ENCODE measurements around the gene COL15A1.

COL15A1 gene

DNA sequence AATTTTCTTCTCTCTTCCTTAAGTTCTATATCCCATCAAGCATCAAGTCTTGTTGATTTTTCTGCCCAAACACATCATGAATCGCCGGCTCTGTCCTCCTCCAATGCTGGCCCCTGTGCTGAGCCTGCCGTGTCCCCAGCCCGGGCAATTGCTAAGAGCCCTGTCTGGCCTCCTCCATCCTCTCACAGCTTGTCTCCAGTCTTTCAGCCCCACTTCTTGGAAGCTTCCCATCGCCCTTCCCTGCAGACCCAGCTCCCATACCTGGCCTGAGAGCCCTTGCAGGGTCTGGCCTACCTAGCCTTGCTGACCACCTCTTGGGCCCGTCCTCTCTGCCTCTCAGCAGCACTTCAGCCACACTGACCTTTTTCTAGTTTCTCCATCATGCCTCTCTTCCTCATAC, 61.9 kb downstream of the COL15A1 start:
- Histone ChIP-seq H3K4me2 (ENCODE audit: low read length) (no peak overlapping the region), H3K27ac (ENCODE audit: low read depth, low read length) (no peak overlapping the region), H3K9me2 (replicated peaks; ENCODE audit: control insufficient read depth, low read length) (no peaks in the 10 kb centered on the region), H3K36me3 (ENCODE audit: control insufficient read depth, low read length) (no peaks in the 10 kb centered on the region), H4K20me1 (ENCODE audit: control insufficient read depth, insufficient read depth, low read depth, low read length) (no peaks in the 10 kb centered on the region), H3K27me3 (ENCODE audit: control insufficient read depth, low read length) (no peaks in the 10 kb centered on the region), H3F3A (ENCODE audit: control insufficient read depth, insufficient read depth) (no peaks in the 10 kb centered on the region), H3K9me3 (ENCODE audit: control insufficient read depth, insufficient read depth, low read length) (peaks cover 6% of the 10 kb centered on the region; the same call in 1 of the 2 replicates), H3K4me1 (ENCODE audit: control insufficient read depth, low read length) (0 out of 2 replicates have a peak, but pooled peaks cover 1% of the 10 kb centered on the region), H3K79me2 (ENCODE audit: control insufficient read depth, low read length) (no peaks in the 10 kb centered on the region), H3K4me3 (ENCODE audit: low read length) (no peak overlapping the region)
- TF ChIP-seq, protein P1, sequence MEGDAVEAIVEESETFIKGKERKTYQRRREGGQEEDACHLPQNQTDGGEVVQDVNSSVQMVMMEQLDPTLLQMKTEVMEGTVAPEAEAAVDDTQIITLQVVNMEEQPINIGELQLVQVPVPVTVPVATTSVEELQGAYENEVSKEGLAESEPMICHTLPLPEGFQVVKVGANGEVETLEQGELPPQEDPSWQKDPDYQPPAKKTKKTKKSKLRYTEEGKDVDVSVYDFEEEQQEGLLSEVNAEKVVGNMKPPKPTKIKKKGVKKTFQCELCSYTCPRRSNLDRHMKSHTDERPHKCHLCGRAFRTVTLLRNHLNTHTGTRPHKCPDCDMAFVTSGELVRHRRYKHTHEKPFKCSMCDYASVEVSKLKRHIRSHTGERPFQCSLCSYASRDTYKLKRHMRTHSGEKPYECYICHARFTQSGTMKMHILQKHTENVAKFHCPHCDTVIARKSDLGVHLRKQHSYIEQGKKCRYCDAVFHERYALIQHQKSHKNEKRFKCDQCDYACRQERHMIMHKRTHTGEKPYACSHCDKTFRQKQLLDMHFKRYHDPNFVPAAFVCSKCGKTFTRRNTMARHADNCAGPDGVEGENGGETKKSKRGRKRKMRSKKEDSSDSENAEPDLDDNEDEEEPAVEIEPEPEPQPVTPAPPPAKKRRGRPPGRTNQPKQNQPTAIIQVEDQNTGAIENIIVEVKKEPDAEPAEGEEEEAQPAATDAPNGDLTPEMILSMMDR (IDR thresholded peaks at IDR 0.05; ENCODE audit: low read depth, low read length, poor library complexity, severe bottlenecking), result no peak
- TF ChIP-seq EZH2phosphoT487 (IDR thresholded peaks at IDR 0.05; ENCODE audit: borderline replicate concordance, low read length), result no peak

DNA sequence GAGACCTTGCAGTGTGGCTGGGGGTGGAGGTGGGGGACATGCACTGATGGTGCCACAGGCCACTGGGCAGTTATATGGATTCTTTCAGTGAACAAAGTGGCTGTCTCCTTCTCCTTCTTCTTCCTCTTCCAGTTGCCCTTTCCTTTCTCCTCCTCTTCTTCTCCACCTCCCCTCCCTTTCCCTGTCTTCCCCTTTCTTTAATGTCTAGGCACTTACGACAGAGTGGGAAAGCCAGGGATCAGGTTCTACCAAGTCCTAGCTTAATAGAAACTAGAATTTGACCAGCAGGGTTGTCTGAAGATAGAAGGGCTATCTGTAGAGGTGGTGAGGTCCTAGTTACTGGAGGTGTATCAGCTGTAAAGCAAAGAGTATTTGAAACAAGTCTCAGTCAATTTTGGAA, 62.8 kb downstream of the COL15A1 start:
- peaks cover 6% of the 10 kb centered on the region; the same call in 1 of the 2 replicates for H3K9me3 ChIP-seq (ENCODE audit: control insufficient read depth, insufficient read depth, low read length)
- H3F3A ChIP-seq (ENCODE audit: control insufficient read depth, insufficient read depth), result no peaks in the 10 kb centered on the region
- no peaks in the 10 kb centered on the region for H3K27me3 ChIP-seq (ENCODE audit: control insufficient read depth, low read length)
- no peak overlapping the region for H3K27ac ChIP-seq (ENCODE audit: low read depth, low read length)
- no peak overlapping the region for H3K4me2 ChIP-seq (ENCODE audit: low read length)
- no peaks in the 10 kb centered on the region for H3K79me2 ChIP-seq (ENCODE audit: control insufficient read depth, low read length)
- no peaks in the 10 kb centered on the region for H3K36me3 ChIP-seq (ENCODE audit: control insufficient read depth, low read length)
- H3K9me2 ChIP-seq (replicated peaks; ENCODE audit: control insufficient read depth, low read length), result no peaks in the 10 kb centered on the region
- no peaks in the 10 kb centered on the region for H3K4me1 ChIP-seq (ENCODE audit: control insufficient read depth, low read length)
- no peak for TF ChIP-seq EZH2phosphoT487 (IDR thresholded peaks at IDR 0.05; ENCODE audit: borderline replicate concordance, low read length)
- TF ChIP-seq, protein P1 (IDR thresholded peaks at IDR 0.05; ENCODE audit: low read depth, low read length, poor library complexity, severe bottlenecking), result no peak
- no peaks in the 10 kb centered on the region for H4K20me1 ChIP-seq (ENCODE audit: control insufficient read depth, insufficient read depth, low read depth, low read length)
- no peak overlapping the region for H3K4me3 ChIP-seq (ENCODE audit: low read length)

DNA sequence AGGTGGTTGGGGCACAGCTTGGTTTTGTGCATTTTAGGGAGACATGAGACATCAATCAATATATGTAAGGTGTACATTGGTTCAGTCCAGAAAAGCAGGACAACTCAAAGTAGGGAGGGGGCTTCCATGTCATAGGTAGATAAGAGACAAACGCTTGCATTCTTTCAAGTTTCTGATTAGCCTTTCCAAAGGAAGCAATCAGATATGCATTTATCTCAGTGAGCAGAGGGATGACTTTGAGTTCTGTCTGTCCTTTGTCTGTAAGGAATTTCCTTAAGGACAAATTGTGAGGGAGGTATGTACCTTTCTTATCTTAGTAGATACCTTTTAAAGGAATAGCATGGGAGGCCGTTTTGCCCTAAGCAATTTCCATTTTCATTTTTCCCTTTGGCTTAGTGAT, 63.3 kb downstream of the COL15A1 start:
- no peak for TF ChIP-seq EZH2phosphoT487 (IDR thresholded peaks at IDR 0.05; ENCODE audit: borderline replicate concordance, low read length)
- TF ChIP-seq, protein P1 (IDR thresholded peaks at IDR 0.05; ENCODE audit: low read depth, low read length, poor library complexity, severe bottlenecking), result no peak
- Histone ChIP-seq H3K27me3 (ENCODE audit: control insufficient read depth, low read length) (no peaks in the 10 kb centered on the region), H3K36me3 (ENCODE audit: control insufficient read depth, low read length) (no peaks in the 10 kb centered on the region), H3K27ac (ENCODE audit: low read depth, low read length) (no peak overlapping the region), H4K20me1 (ENCODE audit: control insufficient read depth, insufficient read depth, low read depth, low read length) (no peaks in the 10 kb centered on the region), H3K4me3 (ENCODE audit: low read length) (no peak overlapping the region), H3K4me2 (ENCODE audit: low read length) (no peak overlapping the region), H3F3A (ENCODE audit: control insufficient read depth, insufficient read depth) (no peaks in the 10 kb centered on the region), H3K79me2 (ENCODE audit: control insufficient read depth, low read length) (no peaks in the 10 kb centered on the region), H3K9me3 (ENCODE audit: control insufficient read depth, insufficient read depth, low read length) (peaks cover 6% of the 10 kb centered on the region; the same call in 1 of the 2 replicates), H3K9me2 (replicated peaks; ENCODE audit: control insufficient read depth, low read length) (no peaks in the 10 kb centered on the region), H3K4me1 (ENCODE audit: control insufficient read depth, low read length) (no peaks in the 10 kb centered on the region)
